ENCODE data around the gene TMEM132C. TPM values are rescaled to one million over a fixed set of nuclear protein-coding genes. Genes with fewer than 3 reads are reported as not detected.

The TMEM132C gene
- total RNA-seq, 2 donors from 2014 or later = 0.26 to 0.33 TPM

GRCh38 chr12:128444598-128444997, 177.6 kb downstream of the TMEM132C start:
- no peak overlapping the region for H3K9ac ChIP-seq (ENCODE audit: extremely low read depth, low read length, poor library complexity, severe bottlenecking)
- no peak overlapping the region for H3K27ac ChIP-seq (ENCODE audit: low read depth, low read length)
- H3K36me3 ChIP-seq (ENCODE audit: control insufficient read depth, insufficient read depth, low read length) = no peaks in the 10 kb centered on the region
- no peak for DNase-seq
- no peak overlapping the region for H3K27ac Mint-ChIP-seq
- H3K9me3 Mint-ChIP-seq = no peaks in the 10 kb centered on the region
- no peaks in the 10 kb centered on the region for H3K27me3 ChIP-seq (ENCODE audit: control insufficient read depth, insufficient read depth, low read length, poor library complexity, severe bottlenecking)
- H3K4me1 ChIP-seq (ENCODE audit: control insufficient read depth, insufficient read depth, low read length) = peaks cover 6% of the 10 kb centered on the region
- no peaks in the 10 kb centered on the region for H3K9me3 ChIP-seq (ENCODE audit: control insufficient read depth, low read length)
- 93 to 96% methylated on average over 11 to 12 of the region's 12 CpGs for WGBS, 2 experiments (ENCODE audit: insufficient coverage in 1 of 2, insufficient read length in 1 of 2)
- no peak for TF ChIP-seq CTCF (conservative IDR thresholded peaks at IDR 0.05)
- H3K4me3 ChIP-seq (ENCODE audit: low read length) = no peak overlapping the region
- peaks cover 5% of the 10 kb centered on the region for H3K27me3 Mint-ChIP-seq (ENCODE audit: insufficient read depth)
- H3K4me1 Mint-ChIP-seq = peaks cover 20% of the 10 kb centered on the region
- no peak overlapping the region for H3K4me3 Mint-ChIP-seq
- no peaks in the 10 kb centered on the region for H3K36me3 Mint-ChIP-seq (ENCODE audit: low read depth)

GRCh38 chr12:128445415-128446127, 178.6 kb downstream of the TMEM132C start:
- Mint-ChIP-seq H3K4me1 (peaks cover 20% of the 10 kb centered on the region), H3K36me3 (ENCODE audit: low read depth) (no peaks in the 10 kb centered on the region), H3K27ac (no peak overlapping the region), H3K27me3 (ENCODE audit: insufficient read depth) (peaks cover 5% of the 10 kb centered on the region), H3K9me3 (no peaks in the 10 kb centered on the region), H3K4me3 (no peak overlapping the region)
- no peak for TF ChIP-seq CTCF (conservative IDR thresholded peaks at IDR 0.05)
- DNase-seq = peak; percentile 67
- Histone ChIP-seq H3K4me3 (ENCODE audit: low read length) (no peak overlapping the region), H3K9ac (ENCODE audit: extremely low read depth, low read length, poor library complexity, severe bottlenecking) (no peak overlapping the region), H3K36me3 (ENCODE audit: control insufficient read depth, insufficient read depth, low read length) (no peaks in the 10 kb centered on the region), H3K4me1 (ENCODE audit: control insufficient read depth, insufficient read depth, low read length) (peaks cover 6% of the 10 kb centered on the region), H3K27ac (ENCODE audit: low read depth, low read length) (no peak overlapping the region), H3K27me3 (ENCODE audit: control insufficient read depth, insufficient read depth, low read length, poor library complexity, severe bottlenecking) (no peaks in the 10 kb centered on the region), H3K9me3 (ENCODE audit: control insufficient read depth, low read length) (no peaks in the 10 kb centered on the region)
- 77 to 78% methylated on average over 7 to 13 of the region's 13 CpGs for WGBS, 2 experiments (ENCODE audit: insufficient coverage in 1 of 2, insufficient read length in 1 of 2)

DNA sequence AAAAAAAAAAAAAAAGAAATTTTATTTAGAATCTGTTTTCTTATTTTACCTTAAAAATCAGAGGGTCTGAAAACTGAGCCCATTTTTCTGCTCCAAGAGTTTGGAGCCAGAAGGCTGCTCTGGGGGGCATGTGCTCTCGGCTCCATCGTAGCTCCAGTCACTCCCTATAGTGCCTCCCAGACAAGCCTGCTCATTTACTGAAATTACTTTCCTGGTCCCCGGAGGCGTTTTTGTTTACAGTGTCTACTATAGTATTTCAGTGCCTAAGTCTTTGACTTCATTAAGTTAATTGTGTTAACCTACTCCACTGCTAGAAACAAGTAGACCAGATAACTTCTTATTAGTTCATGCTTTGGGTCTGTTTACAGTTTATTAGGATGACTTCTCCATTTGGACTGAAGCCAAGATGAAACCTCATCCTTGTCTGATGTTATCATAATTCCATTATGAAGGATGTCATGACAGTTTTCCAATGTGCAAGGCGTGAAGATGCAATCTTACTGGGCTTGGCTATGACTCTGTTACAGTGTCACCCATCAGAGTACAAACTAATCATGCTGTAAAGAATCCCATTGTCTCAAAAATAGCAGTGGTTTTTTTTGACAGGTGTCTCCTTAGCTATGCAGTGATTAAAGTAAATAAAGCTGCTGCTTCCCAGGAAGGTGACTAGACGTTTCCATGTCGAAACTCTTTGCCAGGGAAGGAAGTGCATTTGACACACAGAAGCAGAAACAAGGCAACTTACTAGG, 182.3 kb downstream of the TMEM132C start:
- Histone ChIP-seq H3K4me1 (ENCODE audit: control insufficient read depth, insufficient read depth, low read length) (peaks cover 6% of the 10 kb centered on the region), H3K9ac (ENCODE audit: extremely low read depth, low read length, poor library complexity, severe bottlenecking) (no peak overlapping the region), H3K9me3 (ENCODE audit: control insufficient read depth, low read length) (no peaks in the 10 kb centered on the region), H3K36me3 (ENCODE audit: control insufficient read depth, insufficient read depth, low read length) (no peaks in the 10 kb centered on the region), H3K27ac (ENCODE audit: low read depth, low read length) (no peak overlapping the region), H3K27me3 (ENCODE audit: control insufficient read depth, insufficient read depth, low read length, poor library complexity, severe bottlenecking) (no peaks in the 10 kb centered on the region), H3K4me3 (ENCODE audit: low read length) (no peak overlapping the region)
- Mint-ChIP-seq H3K9me3 (no peaks in the 10 kb centered on the region), H3K36me3 (ENCODE audit: low read depth) (no peaks in the 10 kb centered on the region), H3K4me3 (no peak overlapping the region), H3K27me3 (ENCODE audit: insufficient read depth) (peaks cover 4% of the 10 kb centered on the region), H3K4me1 (peaks cover 17% of the 10 kb centered on the region), H3K27ac (no peak overlapping the region)
- 90 to 91% methylated on average over 5 to 7 of the region's 7 CpGs for WGBS, 2 experiments (ENCODE audit: insufficient coverage in 1 of 2, insufficient read length in 1 of 2)
- no peak for TF ChIP-seq CTCF (conservative IDR thresholded peaks at IDR 0.05)
- DNase-seq = no peak
